ENCODE data around the gene CD274. TPM values are rescaled to one million over a fixed set of nuclear protein-coding genes. Genes with fewer than 3 reads are reported as not detected.
A peak's percentile ranks its signal among the peaks of the same experiment; 100 is the strongest.

CD274 gene
- total RNA-seq, 1 experiment from 2014 or later, result 2.5 TPM

DNA sequence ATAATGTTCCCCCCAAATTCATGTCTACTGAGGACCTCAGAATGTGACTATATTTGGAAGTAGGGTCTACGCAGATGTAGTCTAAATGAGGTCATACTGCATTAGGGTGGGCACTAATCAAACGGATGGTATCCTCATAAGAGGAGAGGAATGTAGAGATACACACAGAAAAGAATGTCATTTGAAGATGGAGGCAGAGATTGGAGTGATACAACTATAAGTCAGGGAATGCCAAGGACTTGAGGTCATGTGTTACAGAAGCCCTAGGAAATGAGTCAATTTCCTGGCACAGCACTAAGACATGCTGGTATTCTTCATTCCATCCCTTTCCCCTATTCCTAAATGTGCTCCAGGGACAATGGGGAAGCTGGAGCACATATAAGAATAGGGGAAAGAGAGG lies 59.2 kb downstream of the CD274 start:
- ChIA-PET RAD21 (ENCODE audit: low non-redundant PET in 1 of 2, low total read pairs in 2 of 2, uncharacterized antibody in 2 of 2, unreplicated experiment in 2 of 2) (no interaction called here), POLR2A (no interaction called here), CTCF (no interaction called here)
- no peak overlapping the region for H3K9ac ChIP-seq (ENCODE audit: low read length)
- peak overlapping the region; percentile 37 for H3K4me2 ChIP-seq (ENCODE audit: low read length)
- no peak overlapping the region for H2AFZ ChIP-seq (ENCODE audit: low read depth, low read length, poor library complexity, severe bottlenecking)
- ATAC-seq (peak; percentile 67; the same call in 1 of the 2 replicates), DNase-seq (ENCODE audit: low read depth, low spot score) (peak; percentile 3)
- H3K27me3 ChIP-seq (ENCODE audit: insufficient read depth, low read length), result no peaks in the 10 kb centered on the region
- H3K79me2 ChIP-seq (ENCODE audit: insufficient read depth, low read length), result no peaks in the 10 kb centered on the region
- no peak overlapping the region for H3K4me3 ChIP-seq (replicated peaks in 1 of 2; ENCODE audit: low read depth in 1 of 2, low read length in 2 of 2)
- peak; percentile 31; the same call in 1 of the 2 replicates for TF ChIP-seq JUND (IDR thresholded peaks at IDR 0.05)
- TF ChIP-seq YY1 (IDR thresholded peaks at IDR 0.05; ENCODE audit: extremely low read depth, insufficient replicate concordance, low read depth, low read length), result no peak
- no peak for TF ChIP-seq ZFX (IDR thresholded peaks at IDR 0.05)
- peak; percentile 43; the same call in 1 of the 2 replicates for TF ChIP-seq FOSL1 (IDR thresholded peaks at IDR 0.05; ENCODE audit: low read depth)
- no peak for TF ChIP-seq EZH2phosphoT487 (IDR thresholded peaks at IDR 0.05; ENCODE audit: borderline replicate concordance)
- H3K9me3 ChIP-seq (ENCODE audit: control insufficient read depth in 1 of 2, insufficient read depth in 1 of 2, low read depth in 1 of 2, low read length in 2 of 2), result no peaks in the 10 kb centered on the region
- no peak overlapping the region for H3K27ac ChIP-seq (ENCODE audit: low read depth, low read length)
- H3K4me1 ChIP-seq (ENCODE audit: control insufficient read depth in 1 of 2, insufficient read depth in 2 of 2, low read length in 2 of 2), result peaks cover 0 to 25% of the 10 kb centered on the region in 2 experiments; a peak in 2 of 4 replicates
- no TSS peak for BruUV-seq (replicated peaks)
- intact Hi-C loops (cut with micrococcal nuclease), result no loop called here
- H3K9me2 ChIP-seq (ENCODE audit: insufficient read depth), result no peaks in the 10 kb centered on the region
- H4K20me1 ChIP-seq (ENCODE audit: insufficient read depth), result no peaks in the 10 kb centered on the region
- no peaks in the 10 kb centered on the region for H3K36me3 ChIP-seq (ENCODE audit: control insufficient read depth in 1 of 2, insufficient read depth in 2 of 2, low read length in 2 of 2)

DNA sequence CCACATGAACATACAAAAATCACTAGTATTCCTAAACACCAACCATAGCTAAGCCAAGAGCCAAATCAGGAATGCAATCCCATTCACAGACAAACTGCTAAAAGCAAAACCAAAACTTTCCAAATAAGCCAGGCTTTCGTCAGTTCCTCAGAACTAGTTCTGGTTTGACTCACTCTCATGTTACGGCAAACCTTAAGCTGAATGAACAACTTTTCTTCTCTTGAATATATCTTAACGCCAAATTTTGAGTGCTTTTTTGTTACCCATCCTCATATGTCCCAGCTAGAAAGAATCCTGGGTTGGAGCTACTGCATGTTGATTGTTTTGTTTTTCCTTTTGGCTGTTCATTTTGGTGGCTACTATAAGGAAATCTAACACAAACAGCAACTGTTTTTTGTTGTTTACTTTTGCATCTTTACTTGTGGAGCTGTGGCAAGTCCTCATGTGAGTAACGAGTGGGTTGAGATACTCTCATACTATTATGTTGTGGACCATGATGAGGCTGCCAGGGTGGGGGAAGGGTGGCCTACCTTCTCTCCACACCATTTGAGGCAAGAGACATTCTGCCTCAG lies 60.1 kb downstream of the CD274 start, which contains the start of gene PDCD1LG2:
PDCD1LG2 (plus strand) TSS at position 172 of the 572 bp plus-strand sequence. CDS start 12,016 bp downstream, outside the sequence.
- H3K9ac ChIP-seq (ENCODE audit: low read length), result no peak within 1 kb of the TSS
- TF ChIP-seq, protein P1, sequence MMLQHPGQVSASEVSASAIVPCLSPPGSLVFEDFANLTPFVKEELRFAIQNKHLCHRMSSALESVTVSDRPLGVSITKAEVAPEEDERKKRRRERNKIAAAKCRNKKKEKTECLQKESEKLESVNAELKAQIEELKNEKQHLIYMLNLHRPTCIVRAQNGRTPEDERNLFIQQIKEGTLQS (IDR thresholded peaks at IDR 0.05), result no peak
- TF ChIP-seq ZFX (IDR thresholded peaks at IDR 0.05) (no peak), SIN3A (IDR thresholded peaks at IDR 0.05; ENCODE audit: low read depth) (no peak), EGR1 (IDR thresholded peaks at IDR 0.05; ENCODE audit: low read depth) (no peak), YY1 (IDR thresholded peaks at IDR 0.05; ENCODE audit: extremely low read depth, insufficient replicate concordance, low read depth, low read length) (no peak)
- ATAC-seq (no peak), DNase-seq (ENCODE audit: low read depth, low spot score) (no peak)
- ChIA-PET CTCF (interaction anchor here (1.0 kb wide), 1 partner anchor 11 kb away, joined by 3 read pairs; no protein-coding TSS in a partner anchor), POLR2A (no interaction called here), RAD21 (ENCODE audit: low non-redundant PET in 1 of 2, low total read pairs in 2 of 2, uncharacterized antibody in 2 of 2, unreplicated experiment in 2 of 2) (no interaction called here)
- no peak within 1 kb of the TSS for H3K27ac ChIP-seq (ENCODE audit: low read depth, low read length)
- no peaks in the 10 kb centered on the region for H3K9me2 ChIP-seq (ENCODE audit: insufficient read depth)
- intact Hi-C loops (cut with micrococcal nuclease), result loop anchor here (5.0 to 10.0 kb wide), 2 partner anchors 58 to 64 kb away; partner anchors contain the start of gene CD274
- H3K4me2 ChIP-seq (ENCODE audit: low read length), result peak within 1 kb of the TSS; percentile 37
- H3K36me3 ChIP-seq (ENCODE audit: control insufficient read depth in 1 of 2, insufficient read depth in 2 of 2, low read length in 2 of 2), result no peaks in the 10 kb centered on the region
- no peaks in the 10 kb centered on the region for H3K79me2 ChIP-seq (ENCODE audit: insufficient read depth, low read length)
- H3K4me1 ChIP-seq (ENCODE audit: control insufficient read depth in 1 of 2, insufficient read depth in 2 of 2, low read length in 2 of 2), result peaks cover 0 to 25% of the 10 kb centered on the region in 2 experiments; a peak in 2 of 4 replicates
- no peaks in the 10 kb centered on the region for H3K9me3 ChIP-seq (ENCODE audit: control insufficient read depth in 1 of 2, insufficient read depth in 1 of 2, low read depth in 1 of 2, low read length in 2 of 2)
- BruUV-seq (replicated peaks), result no TSS peak
- no peak within 1 kb of the TSS for H2AFZ ChIP-seq (ENCODE audit: low read depth, low read length, poor library complexity, severe bottlenecking)
- no peaks in the 10 kb centered on the region for H3K27me3 ChIP-seq (ENCODE audit: insufficient read depth, low read length)
- H4K20me1 ChIP-seq (ENCODE audit: insufficient read depth), result no peaks in the 10 kb centered on the region
- no peak within 1 kb of the TSS for H3K4me3 ChIP-seq (replicated peaks in 1 of 2; ENCODE audit: low read depth in 1 of 2, low read length in 2 of 2)
